Esophagus muscularis mucosa (tissue), 4 donors: ENCODE data around the gene UBE2V1.

Source experiments
- CTCF ChIP-seq, 3 experiments: fragments of 200-600 bp in 2 of 3; fragments of 450-650 bp in 1 of 3; sonication (generic) in 2 of 3; IDR thresholded peaks; one replicate each; pipeline ENCODE4 v1.5.1; 2017 to 2019; ENCODE audit warnings: antibody characterized with exemption in 3 of 3, mild to moderate bottlenecking in 2 of 3, moderate library complexity in 1 of 3
- EP300 ChIP-seq: sonication (generic); formaldehyde crosslinking; IDR thresholded peaks from one replicate; pipeline ENCODE4 v1.6.1; 2017; ENCODE audit warnings: antibody characterized with exemption
- POLR2A ChIP-seq: fragments of 450-650 bp; IDR thresholded peaks from one replicate; pipeline ENCODE4 v1.6.1; 2017; ENCODE audit warnings: antibody characterized with exemption, moderate library complexity, mild to moderate bottlenecking, low read depth
- POLR2AphosphoS5 ChIP-seq, 2 donors: sonication (generic); formaldehyde crosslinking; IDR thresholded peaks; one replicate each; pipeline ENCODE4 v1.6.1; 2017; ENCODE audit warnings: antibody characterized with exemption in 2 of 2

- no peak for TF ChIP-seq CTCF (IDR thresholded peaks at IDR 0.05)
- no peak for TF ChIP-seq POLR2AphosphoS5 (IDR thresholded peaks at IDR 0.05)
- no peak for TF ChIP-seq POLR2A
- no peak for TF ChIP-seq EP300
Observed at GRCh38 chr20:50101887-50102286, 11.1 kb downstream of the UBE2V1 start.
